NCI-H1436 treated with DMSO at 0.1 percent for 48 hours (cell line): ENCODE results near the gene HFM1.
"Not testable (repeated sequence)": the region's sequence is repeated elsewhere in the genome, so short reads cannot be mapped to it uniquely, and the experiment has no call there.

Source experiments
- DNase-seq: peaks from one replicate; lab custom pipeline; 2025; lab: John Stamatoyannopoulos, UW

HFM1 gene

GRCh38 chr1:91346824-91347223 lies 57.8 kb downstream of the HFM1 start:
- DNase-seq: no peak

DNA sequence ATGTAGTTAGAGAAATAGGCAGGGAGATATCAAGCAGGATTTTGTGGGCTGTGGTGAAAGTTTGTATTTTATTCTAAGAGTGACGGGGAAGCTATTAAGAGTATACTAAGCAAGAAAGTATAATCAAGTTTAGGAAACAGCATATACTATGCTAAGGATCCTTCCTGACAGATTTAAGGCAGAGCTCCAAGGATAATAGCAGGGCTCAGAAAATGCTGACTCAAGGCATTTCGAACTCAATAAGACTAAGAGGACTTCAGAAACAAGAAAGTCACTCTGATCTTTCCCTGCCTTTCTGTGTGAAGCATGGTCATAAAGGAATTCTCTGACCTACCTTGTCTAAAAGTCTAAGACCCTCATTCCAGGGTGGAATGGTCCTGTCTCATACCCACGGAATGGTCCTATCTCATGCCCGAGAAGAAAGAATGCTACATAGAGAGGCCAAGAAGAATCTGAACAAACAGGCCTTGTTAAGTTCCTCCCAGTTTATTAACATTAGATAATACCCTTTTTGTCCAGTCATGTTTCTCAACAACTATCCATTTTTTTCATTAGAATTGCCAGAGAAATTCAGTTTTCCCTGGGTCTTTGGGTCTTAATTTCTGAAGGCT lies 59.1 kb downstream of the HFM1 start:
- DNase-seq: no peak

DNA sequence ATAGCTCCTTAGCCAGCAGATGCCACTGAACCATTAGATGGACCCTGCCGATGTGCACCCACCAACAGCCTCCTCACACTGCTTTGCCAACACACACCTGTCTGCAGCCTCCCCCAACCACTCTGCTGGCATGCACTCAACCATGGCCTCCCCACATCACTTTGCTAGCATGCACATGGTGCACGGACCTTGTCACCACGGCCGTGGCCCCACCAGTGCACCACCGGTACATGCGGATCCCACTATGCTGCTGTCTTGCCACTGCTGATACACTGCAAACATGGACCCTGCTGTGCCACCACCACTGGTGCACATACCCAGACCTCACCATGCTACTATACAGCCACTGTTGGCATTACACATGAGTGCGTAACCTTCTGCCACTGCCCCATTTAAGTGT lies 66.1 kb downstream of the HFM1 start:
- no peak for DNase-seq

GRCh38 chr1:91335603-91336002 lies 69.0 kb downstream of the HFM1 start:
- DNase-seq: no peak

- DNase-seq: no peak
Observed at GRCh38 chr1:91334856-91335255, 69.8 kb downstream of the HFM1 start.

DNA sequence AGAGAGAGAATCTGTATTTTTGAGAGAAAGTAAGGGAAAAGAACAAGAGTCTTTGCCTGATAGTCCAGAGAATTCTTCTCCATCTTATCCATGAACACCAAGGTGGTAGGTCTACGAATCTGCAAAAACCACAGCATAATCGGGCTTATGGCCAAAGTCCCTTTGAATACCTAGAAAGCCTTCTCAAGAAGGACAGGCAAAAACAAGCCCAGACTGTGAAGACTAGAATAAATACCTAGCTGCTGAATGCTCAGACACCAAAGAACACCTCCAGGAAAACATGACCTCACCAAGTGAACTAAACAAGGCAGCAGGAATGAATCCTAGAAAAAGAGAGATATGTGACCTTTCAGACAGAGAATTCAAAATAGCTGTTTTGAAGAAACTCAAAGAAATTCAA lies 79.2 kb downstream of the HFM1 start:
- no peak for DNase-seq

GRCh38 chr1:91314643-91315042 lies 90.0 kb downstream of the HFM1 start:
- no peak for DNase-seq

GRCh38 chr1:91311672-91312071 lies 93.0 kb downstream of the HFM1 start:
- no peak for DNase-seq

GRCh38 chr1:91308544-91308943 lies 96.1 kb downstream of the HFM1 start:
- no peak for DNase-seq

DNA sequence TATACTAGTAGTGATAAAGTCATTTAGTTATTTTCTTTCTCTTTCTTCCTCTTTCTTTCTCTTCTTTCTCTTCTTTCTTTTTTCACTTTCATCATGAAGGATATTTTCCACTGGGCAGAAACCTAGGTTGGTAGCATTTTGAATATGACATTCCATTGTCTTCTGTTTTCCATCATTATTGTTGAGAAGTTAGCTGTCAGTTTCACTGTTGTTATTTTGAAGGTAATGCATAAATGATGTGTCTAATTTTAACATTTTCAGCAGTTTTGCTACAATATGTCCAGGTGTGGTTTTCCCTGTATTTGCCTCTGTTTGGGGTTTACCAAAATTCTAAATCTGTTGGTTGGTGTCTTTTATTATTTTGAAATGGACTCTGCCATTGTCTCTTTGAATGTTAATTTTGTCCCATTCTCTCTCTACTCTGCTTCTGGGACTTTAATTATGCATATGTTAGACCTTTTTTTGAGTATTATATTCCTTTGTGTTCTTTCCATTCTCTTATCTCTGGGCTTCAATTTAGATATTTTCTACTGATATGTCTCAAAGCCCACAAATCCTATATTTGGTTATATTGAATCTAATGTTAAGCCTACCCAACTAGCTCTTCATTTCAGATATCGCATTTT lies 96.7 kb downstream of the HFM1 start:
- DNase-seq: no peak

GRCh38 chr1:91303165-91303564 lies 101.5 kb downstream of the HFM1 start:
- DNase-seq: no peak

DNA sequence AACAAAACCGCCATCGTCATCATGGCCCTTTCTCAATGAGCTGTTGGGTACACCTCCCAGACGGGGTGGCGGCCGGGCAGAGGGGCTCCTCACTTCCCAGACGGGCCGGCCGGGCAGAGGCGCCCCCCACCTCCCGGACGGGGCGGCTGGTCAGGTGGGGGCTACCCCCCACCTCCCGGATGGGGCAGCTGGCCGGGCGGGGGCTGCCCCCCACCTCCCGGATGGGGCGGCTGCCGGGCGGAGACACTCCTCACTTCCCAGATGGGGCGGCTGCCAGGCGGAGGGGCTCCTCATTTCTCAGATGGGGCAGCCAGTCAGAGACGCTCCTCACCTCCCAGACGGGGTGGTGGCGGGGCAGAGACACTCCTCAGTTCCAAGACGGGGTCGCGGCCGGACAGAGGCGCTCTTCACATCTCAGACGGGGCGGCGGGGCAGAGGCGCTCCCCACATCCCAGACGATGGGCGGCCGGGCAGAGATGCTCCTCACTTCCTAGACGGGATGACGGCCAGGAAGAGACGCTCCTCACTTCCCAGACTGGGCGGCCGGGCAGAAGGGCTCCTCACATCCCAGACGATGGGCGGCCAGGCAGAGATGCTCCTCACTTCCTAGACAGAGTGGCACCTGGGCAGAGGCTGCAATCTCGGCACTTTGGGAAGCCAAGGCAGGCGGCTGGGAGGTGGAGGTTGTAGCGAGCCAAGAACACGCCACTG lies 115.6 kb downstream of the HFM1 start:
- DNase-seq: not testable (repeated sequence)

GRCh38 chr1:91286962-91287317 lies 117.7 kb downstream of the HFM1 start:
- DNase-seq: not testable (repeated sequence)

GRCh38 chr1:91286259-91286961 lies 118.2 kb downstream of the HFM1 start:
- DNase-seq: not testable (repeated sequence)

- no peak for DNase-seq
Observed at GRCh38 chr1:91283421-91283726, 121.3 kb downstream of the HFM1 start.

- DNase-seq: peak; percentile 2
Observed at GRCh38 chr1:91282695-91283420, 121.8 kb downstream of the HFM1 start.

- no peak for DNase-seq
Observed at GRCh38 chr1:91281782-91282181, 122.9 kb downstream of the HFM1 start.

DNA sequence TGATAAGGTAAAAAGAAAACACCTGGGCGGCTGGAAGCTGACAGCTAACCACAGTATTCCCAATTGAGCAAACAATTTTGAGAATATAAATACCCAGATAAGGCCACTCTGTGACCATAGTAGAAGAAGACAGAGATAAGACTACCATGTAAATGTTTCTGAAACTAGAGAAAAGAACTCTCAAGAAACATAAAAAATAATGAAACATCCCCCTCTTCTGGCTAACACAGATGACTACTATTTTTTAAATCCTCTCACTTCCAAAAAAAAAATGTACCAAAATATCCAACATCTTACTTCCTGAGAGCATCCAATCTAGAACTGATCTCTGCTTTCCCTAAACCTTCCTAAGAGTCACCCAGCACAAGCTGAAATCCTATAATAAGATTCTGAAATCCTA lies 125.9 kb downstream of the HFM1 start:
- no peak for DNase-seq

DNA sequence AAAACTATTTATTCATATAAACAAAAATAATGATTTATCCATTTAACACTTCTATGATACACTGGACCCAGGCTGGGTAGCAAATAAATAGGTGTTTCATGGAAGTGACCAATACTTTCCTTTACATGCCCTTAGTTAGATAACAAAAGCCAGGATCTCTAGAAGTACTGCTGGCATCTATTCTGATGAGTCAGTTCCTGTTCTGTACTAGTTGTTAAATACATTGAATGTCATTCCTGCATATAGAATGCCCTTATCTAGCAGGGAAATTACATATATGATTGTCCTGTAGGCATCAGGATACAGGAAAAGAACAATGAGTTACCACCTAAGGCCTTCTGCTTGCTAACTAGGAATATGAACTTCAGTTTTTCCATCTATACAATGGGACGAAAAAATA lies 130.8 kb downstream of the HFM1 start:
- no peak for DNase-seq

- DNase-seq: no peak
Observed at GRCh38 chr1:91261655-91262054, 143.0 kb downstream of the HFM1 start.

DNA sequence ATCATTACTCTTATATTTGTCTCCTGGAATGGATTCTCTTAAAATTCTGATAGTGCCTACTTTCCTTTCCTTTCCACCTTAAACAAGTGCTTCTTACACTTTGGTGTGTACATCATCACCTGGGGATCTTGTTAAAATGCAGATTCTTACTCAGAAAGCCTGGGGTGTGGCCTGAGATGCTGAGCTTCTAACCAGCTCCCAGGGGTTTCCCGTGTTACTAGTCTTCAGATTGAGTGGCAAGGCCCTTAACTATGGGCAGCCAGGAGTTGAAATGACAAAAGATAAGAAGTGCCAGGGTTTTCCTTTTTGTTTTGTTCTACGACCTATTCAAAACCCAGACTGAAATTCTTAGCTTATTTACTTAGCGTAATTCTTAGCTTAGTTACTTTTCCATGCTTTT lies 159.2 kb downstream of the HFM1 start:
- DNase-seq: no peak

DNA sequence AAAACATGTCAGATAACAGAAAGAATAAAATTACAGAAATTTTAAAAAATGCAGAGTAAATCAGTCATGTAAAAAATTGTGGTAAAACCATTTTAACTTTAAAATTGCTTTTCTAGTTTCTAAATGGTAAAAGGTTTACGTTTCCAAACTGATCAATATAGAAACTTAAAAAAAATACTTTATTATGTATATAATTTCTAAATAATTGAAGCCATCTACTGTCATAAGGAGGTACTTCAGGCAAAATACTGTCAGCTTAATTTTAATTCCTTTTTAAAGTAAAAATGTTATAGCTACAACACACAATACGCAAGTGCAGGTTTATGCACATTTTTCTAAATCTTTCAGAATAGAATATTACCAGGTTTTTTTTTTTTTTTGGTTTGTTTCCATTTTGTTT lies 159.9 kb downstream of the HFM1 start:
- no peak for DNase-seq

DNA sequence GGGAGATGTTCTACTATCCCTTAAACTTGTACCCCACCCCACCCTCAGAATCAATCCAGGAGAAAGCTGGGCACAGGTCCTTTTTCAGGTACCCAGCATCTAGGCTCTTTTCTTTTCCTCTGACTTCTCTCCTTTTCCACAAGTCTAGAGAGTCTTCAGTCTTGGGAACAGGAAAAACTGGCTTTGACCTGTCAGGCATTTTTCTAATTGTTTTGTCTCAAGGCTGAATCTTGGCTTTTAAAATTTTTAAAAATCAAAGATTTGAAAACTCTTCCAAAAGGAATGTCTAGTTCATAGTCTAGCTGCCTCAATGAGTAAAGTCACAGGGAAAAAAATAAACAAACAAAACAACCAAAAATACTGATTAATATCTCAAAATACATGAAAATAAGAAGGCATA lies 161.5 kb downstream of the HFM1 start:
- DNase-seq: no peak
